Muscle of back (tissue), 11 donors: ENCODE results near the gene EPHA2. TPM values are rescaled to one million over a fixed set of nuclear protein-coding genes. Genes with fewer than 3 reads are reported as not detected.

ENCODE experiments used
- DNase-seq, 3 donors: peaks; one replicate each; pipeline versions ENCODE4 v3.0.0 to v3.0.0-alpha.2; 2013
- polyA plus RNA-seq, 10 donors: library from polyadenylated mRNA; unstranded; fragments of 120-200 nt; gene quantifications; one replicate each; pipeline ENCODE4 v1.2.1, GENCODE V29; 2013; ENCODE audit not compliant: insufficient read length in 10 of 10

Gene EPHA2
- polyA plus RNA-seq, 10 donors = 5.6 to 9.2 (median 7.0) TPM

- DNase-seq = no peak
These were observed 80.4 kb downstream of the EPHA2 start for GRCh38 chr1:16075337-16076030.

Other genes with a start within 250 kb of the EPHA2 start
- 10 to 100 TPM; 16.9 to 33.7 (median 23.1) TPM for gene ZBTB17, start 180.0 kb downstream of the EPHA2 start, polyA plus RNA-seq
- gene SRARP, start 151.8 kb downstream of the EPHA2 start, polyA plus RNA-seq = under 1 TPM in 1 of 10 donors, not detected in 9; 0.07 TPM
- gene HSPB7, start 138.0 kb downstream of the EPHA2 start, polyA plus RNA-seq = 100 to 1,000 TPM in 9 of 10 donors, 10 to 100 TPM in 1; 96.0 to 165 (median 132) TPM
- 1 to 10 TPM in 3 of 10 donors, under 1 TPM in 7; 0.27 to 1.2 (median 0.59) TPM for gene CLCNKA, start 134.0 kb downstream of the EPHA2 start, polyA plus RNA-seq
- under 1 TPM in 7 of 10 donors, not detected in 3; 0.07 to 0.44 (median 0.16) TPM for gene CLCNKB, start 112.3 kb downstream of the EPHA2 start, polyA plus RNA-seq
- gene FAM131C, start 82.4 kb downstream of the EPHA2 start, polyA plus RNA-seq = under 1 TPM in 6 of 10 donors, not detected in 4; 0.15 to 0.29 (median 0.20) TPM
- gene ARHGEF19, start 56.6 kb upstream of the EPHA2 start, polyA plus RNA-seq = 10 to 100 TPM in 2 of 10 donors, 1 to 10 TPM in 8; 1.7 to 12.4 (median 2.8) TPM
- 1 to 10 TPM; 1.2 to 3.6 (median 2.3) TPM for gene CPLANE2, start 81.1 kb upstream of the EPHA2 start, polyA plus RNA-seq
- gene FBXO42, start 196.4 kb upstream of the EPHA2 start, polyA plus RNA-seq = 10 to 100 TPM; 13.5 to 17.9 (median 16.8) TPM
- gene SZRD1, start 211.2 kb upstream of the EPHA2 start, polyA plus RNA-seq = 10 to 100 TPM; 65.4 to 97.0 (median 84.6) TPM